ENCODE results near the gene TPSAB1. TPM values are rescaled to one million over a fixed set of nuclear protein-coding genes. Genes with fewer than 3 reads are reported as not detected.

Gene TPSAB1
- polyA plus RNA-seq, 1 donor: 0.30 TPM

GRCh38 chr16:1279081-1279944 is 38.8 kb downstream of the TPSAB1 start:
- no CpG with 5 or more reads among the region's 30 CpGs for WGBS (ENCODE audit: insufficient coverage, low lambda C conversion rate)
- Histone ChIP-seq H3K27me3 (ENCODE audit: control insufficient read depth, insufficient read depth, low read length) (peaks cover 7% of the 10 kb centered on the region), H3K27ac (ENCODE audit: low read length) (no peak overlapping the region), H3K4me3 (ENCODE audit: low read length) (no peak overlapping the region), H3K9me3 (ENCODE audit: control insufficient read depth, low read depth, low read length) (no peaks in the 10 kb centered on the region), H3K4me1 (ENCODE audit: control insufficient read depth, insufficient read depth, low read length) (no peaks in the 10 kb centered on the region), H3K36me3 (ENCODE audit: control insufficient read depth, insufficient read depth, low read length) (no peaks in the 10 kb centered on the region)
- DNase-seq: no peak

- Histone ChIP-seq H3K9me3 (ENCODE audit: control insufficient read depth, low read depth, low read length) (no peaks in the 10 kb centered on the region), H3K36me3 (ENCODE audit: control insufficient read depth, insufficient read depth, low read length) (no peaks in the 10 kb centered on the region), H3K4me3 (ENCODE audit: low read length) (no peak overlapping the region), H3K27ac (ENCODE audit: low read length) (no peak overlapping the region), H3K4me1 (ENCODE audit: control insufficient read depth, insufficient read depth, low read length) (no peaks in the 10 kb centered on the region), H3K27me3 (ENCODE audit: control insufficient read depth, insufficient read depth, low read length) (peaks cover 7% of the 10 kb centered on the region)
- no CpG with 5 or more reads among the region's 29 CpGs for WGBS (ENCODE audit: insufficient coverage, low lambda C conversion rate)
- DNase-seq: no peak
Measured at GRCh38 chr16:1279945-1280589, 39.6 kb downstream of the TPSAB1 start.

GRCh38 chr16:1280783-1281182 is 40.3 kb downstream of the TPSAB1 start:
- WGBS (ENCODE audit: insufficient coverage, low lambda C conversion rate): no CpG with 5 or more reads among the region's 8 CpGs
- H3K27me3 ChIP-seq (ENCODE audit: control insufficient read depth, insufficient read depth, low read length): peaks cover 9% of the 10 kb centered on the region
- H3K4me3 ChIP-seq (ENCODE audit: low read length): no peak overlapping the region
- H3K36me3 ChIP-seq (ENCODE audit: control insufficient read depth, insufficient read depth, low read length): no peaks in the 10 kb centered on the region
- no peak for DNase-seq
- H3K27ac ChIP-seq (ENCODE audit: low read length): no peak overlapping the region
- H3K4me1 ChIP-seq (ENCODE audit: control insufficient read depth, insufficient read depth, low read length): no peaks in the 10 kb centered on the region
- H3K9me3 ChIP-seq (ENCODE audit: control insufficient read depth, low read depth, low read length): no peaks in the 10 kb centered on the region

GRCh38 chr16:1281517-1281916 is 41.0 kb downstream of the TPSAB1 start:
- H3K27ac ChIP-seq (ENCODE audit: low read length): no peak overlapping the region
- no peak overlapping the region for H3K4me3 ChIP-seq (ENCODE audit: low read length)
- no peaks in the 10 kb centered on the region for H3K9me3 ChIP-seq (ENCODE audit: control insufficient read depth, low read depth, low read length)
- no peak for DNase-seq
- no peaks in the 10 kb centered on the region for H3K36me3 ChIP-seq (ENCODE audit: control insufficient read depth, insufficient read depth, low read length)
- H3K4me1 ChIP-seq (ENCODE audit: control insufficient read depth, insufficient read depth, low read length): no peaks in the 10 kb centered on the region
- H3K27me3 ChIP-seq (ENCODE audit: control insufficient read depth, insufficient read depth, low read length): peaks cover 17% of the 10 kb centered on the region
- WGBS (ENCODE audit: insufficient coverage, low lambda C conversion rate): no CpG with 5 or more reads among the region's 16 CpGs

GRCh38 chr16:1282324-1282973 is 41.9 kb downstream of the TPSAB1 start:
- no peak overlapping the region for H3K4me3 ChIP-seq (ENCODE audit: low read length)
- WGBS (ENCODE audit: insufficient coverage, low lambda C conversion rate): no CpG with 5 or more reads among the region's 17 CpGs

GRCh38 chr16:1283296-1283695 is 42.8 kb downstream of the TPSAB1 start:
- Histone ChIP-seq H3K27me3 (ENCODE audit: control insufficient read depth, insufficient read depth, low read length) (peaks cover 27% of the 10 kb centered on the region), H3K27ac (ENCODE audit: low read length) (no peak overlapping the region), H3K36me3 (ENCODE audit: control insufficient read depth, insufficient read depth, low read length) (no peaks in the 10 kb centered on the region), H3K9me3 (ENCODE audit: control insufficient read depth, low read depth, low read length) (no peaks in the 10 kb centered on the region), H3K4me3 (ENCODE audit: low read length) (no peak overlapping the region), H3K4me1 (ENCODE audit: control insufficient read depth, insufficient read depth, low read length) (no peaks in the 10 kb centered on the region)
- DNase-seq: no peak
- no CpG with 5 or more reads among the region's 17 CpGs for WGBS (ENCODE audit: insufficient coverage, low lambda C conversion rate)

More at GRCh38 chr16:1282324-1282973, 41.9 kb downstream of the TPSAB1 start:
- H3K9me3 ChIP-seq (ENCODE audit: control insufficient read depth, low read depth, low read length): no peaks in the 10 kb centered on the region
- H3K36me3 ChIP-seq (ENCODE audit: control insufficient read depth, insufficient read depth, low read length): no peaks in the 10 kb centered on the region
- no peak for DNase-seq
- no peaks in the 10 kb centered on the region for H3K4me1 ChIP-seq (ENCODE audit: control insufficient read depth, insufficient read depth, low read length)
- peaks cover 24% of the 10 kb centered on the region for H3K27me3 ChIP-seq (ENCODE audit: control insufficient read depth, insufficient read depth, low read length)
- H3K27ac ChIP-seq (ENCODE audit: low read length): no peak overlapping the region

GRCh38 chr16:1283996-1284616 is 43.6 kb downstream of the TPSAB1 start:
- Histone ChIP-seq H3K4me1 (ENCODE audit: control insufficient read depth, insufficient read depth, low read length) (no peaks in the 10 kb centered on the region), H3K4me3 (ENCODE audit: low read length) (no peak overlapping the region), H3K36me3 (ENCODE audit: control insufficient read depth, insufficient read depth, low read length) (no peaks in the 10 kb centered on the region), H3K27me3 (ENCODE audit: control insufficient read depth, insufficient read depth, low read length) (peaks cover 33% of the 10 kb centered on the region), H3K27ac (ENCODE audit: low read length) (no peak overlapping the region), H3K9me3 (ENCODE audit: control insufficient read depth, low read depth, low read length) (no peaks in the 10 kb centered on the region)
- no peak for DNase-seq
- no CpG with 5 or more reads among the region's 16 CpGs for WGBS (ENCODE audit: insufficient coverage, low lambda C conversion rate)

- Histone ChIP-seq H3K36me3 (ENCODE audit: control insufficient read depth, insufficient read depth, low read length) (no peaks in the 10 kb centered on the region), H3K4me1 (ENCODE audit: control insufficient read depth, insufficient read depth, low read length) (peaks cover 2% of the 10 kb centered on the region), H3K9me3 (ENCODE audit: control insufficient read depth, low read depth, low read length) (no peaks in the 10 kb centered on the region), H3K27ac (ENCODE audit: low read length) (no peak overlapping the region), H3K27me3 (ENCODE audit: control insufficient read depth, insufficient read depth, low read length) (peaks cover 44% of the 10 kb centered on the region), H3K4me3 (ENCODE audit: low read length) (no peak overlapping the region)
- no CpG with 5 or more reads among the region's 38 CpGs for WGBS (ENCODE audit: insufficient coverage, low lambda C conversion rate)
- DNase-seq: no peak
Measured at GRCh38 chr16:1285669-1286512, 45.4 kb downstream of the TPSAB1 start.

- Histone ChIP-seq H3K27ac (ENCODE audit: low read length) (no peak overlapping the region), H3K9me3 (ENCODE audit: control insufficient read depth, low read depth, low read length) (no peaks in the 10 kb centered on the region), H3K36me3 (ENCODE audit: control insufficient read depth, insufficient read depth, low read length) (no peaks in the 10 kb centered on the region), H3K27me3 (ENCODE audit: control insufficient read depth, insufficient read depth, low read length) (peaks cover 50% of the 10 kb centered on the region), H3K4me3 (ENCODE audit: low read length) (no peak overlapping the region), H3K4me1 (ENCODE audit: control insufficient read depth, insufficient read depth, low read length) (peaks cover 8% of the 10 kb centered on the region)
- WGBS (ENCODE audit: insufficient coverage, low lambda C conversion rate): no CpG with 5 or more reads among the region's 25 CpGs
- no peak for DNase-seq
Measured at GRCh38 chr16:1286513-1287094, 46.1 kb downstream of the TPSAB1 start.

Data from large intestine (tissue), 3 donors.